ENCODE measurements around the gene LSR. TPM values are rescaled to one million over a fixed set of nuclear protein-coding genes. Genes with fewer than 3 reads are reported as not detected.

The LSR gene
- total RNA-seq, result 1 to 10 TPM; 7.5 to 7.6 TPM
- long read RNA-seq, partial matches to known transcripts, result 0 of 1 reads
- long read RNA-seq, other reads (novel, unspliced or antisense), result 0 of 1 reads

DNA sequence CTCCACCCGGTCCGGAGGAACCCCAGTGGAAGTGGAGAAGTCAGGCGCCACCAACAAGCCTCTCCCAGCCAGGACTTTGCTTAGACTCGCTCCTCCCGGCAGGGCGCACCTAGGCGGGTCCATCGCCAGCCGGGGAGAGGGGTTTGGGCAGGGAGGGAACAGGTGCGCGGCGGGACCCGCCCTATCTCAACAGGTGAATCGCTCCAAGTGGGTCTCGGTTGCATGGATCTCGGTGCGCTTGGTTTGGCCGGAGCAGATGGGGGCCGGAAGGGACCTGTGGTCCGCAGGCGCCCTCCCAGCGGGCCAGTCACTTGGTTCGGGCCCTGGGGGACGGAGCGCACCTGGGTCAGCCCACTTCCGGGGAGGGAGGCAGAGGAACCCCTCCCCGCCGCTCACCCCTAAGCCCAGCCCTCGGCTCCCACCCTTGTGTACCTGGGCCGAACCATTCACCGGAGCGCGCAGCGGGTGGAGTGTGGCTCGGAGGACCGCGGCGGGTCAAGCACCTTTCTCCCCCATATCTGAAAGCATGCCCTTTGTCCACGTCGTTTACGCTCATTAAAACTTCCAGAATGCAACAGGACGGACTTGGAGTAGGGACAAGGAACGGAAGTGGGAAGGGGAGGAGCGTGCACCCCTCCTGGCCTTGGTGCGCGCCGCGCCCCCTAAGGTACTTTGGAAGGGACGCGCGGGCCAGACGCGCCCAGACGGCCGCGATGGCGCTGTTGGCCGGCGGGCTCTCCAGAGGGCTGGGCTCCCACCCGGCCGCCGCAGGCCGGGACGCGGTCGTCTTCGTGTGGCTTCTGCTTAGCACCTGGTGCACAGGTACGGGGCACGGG is at the start of gene LSR:
LSR (plus strand) TSS at position 693 of the 836 bp plus-strand sequence; CDS start at position 714, 21 bp downstream.
- intact Hi-C loops (cut with DNase I), result no loop called here

GRCh38 chr19:35199481-35199880 is 49.3 kb upstream of the LSR start:
- intact Hi-C loops (cut with DNase I), result no loop called here
- DNase-seq, result no peak
- no peak for ATAC-seq

More for the DNA sequence above, at the start of gene LSR:
- peak; percentile 83 to 94 for ATAC-seq
- DNase-seq, result peak; percentile 70

GRCh38 chr19:35202722-35203688 is 45.8 kb upstream of the LSR start:
- intact Hi-C loops (cut with DNase I), result no loop called here
- ATAC-seq (no peak), DNase-seq (no peak)

DNA sequence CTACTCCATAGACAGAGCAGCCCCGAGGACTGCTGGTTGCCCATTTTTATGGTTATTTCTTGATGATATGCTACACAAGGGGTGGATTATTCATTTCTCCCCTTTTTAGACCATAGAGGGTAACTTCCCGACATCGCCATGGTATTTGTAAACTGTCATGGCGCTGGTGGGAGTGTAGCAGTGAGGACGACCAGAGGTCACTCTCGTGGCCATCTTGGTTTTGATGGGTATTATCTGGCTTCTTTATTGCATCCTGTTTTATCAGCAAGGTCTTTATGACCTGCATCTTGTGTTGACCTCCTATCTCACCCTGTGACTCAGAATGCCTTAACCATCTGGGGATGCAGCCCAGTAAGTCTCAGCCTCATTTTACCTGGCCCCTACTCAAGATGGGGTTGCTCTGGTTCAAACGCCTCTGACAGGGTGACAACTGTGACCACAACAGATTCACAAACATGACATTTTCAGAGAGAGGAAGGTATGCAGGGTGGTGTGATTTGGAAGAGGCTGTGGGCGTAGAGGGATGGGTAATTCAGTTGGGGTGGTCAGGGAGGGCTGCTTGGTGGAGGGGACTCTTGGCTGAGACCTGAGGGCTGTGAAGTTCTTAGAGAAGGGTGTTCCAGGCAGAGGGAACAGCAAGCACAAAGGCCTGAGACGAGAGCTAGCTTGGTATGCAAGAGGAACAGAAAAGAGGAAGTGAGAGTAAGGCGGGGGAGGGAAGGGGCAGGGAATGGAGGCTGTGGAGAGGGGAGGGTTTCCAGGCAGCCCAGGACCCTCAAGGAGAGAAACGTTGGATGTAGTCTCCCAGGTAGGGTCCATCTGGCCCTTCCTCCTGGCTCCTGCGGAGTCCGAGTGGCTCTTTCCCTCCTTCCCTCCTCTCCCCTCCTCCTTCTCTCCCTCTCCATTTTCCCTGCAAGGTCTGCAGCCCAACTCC is 43.7 kb upstream of the LSR start:
- ATAC-seq, result peak; percentile 38 to 61
- no peak for DNase-seq
- intact Hi-C loops (cut with DNase I), result no loop called here

DNA sequence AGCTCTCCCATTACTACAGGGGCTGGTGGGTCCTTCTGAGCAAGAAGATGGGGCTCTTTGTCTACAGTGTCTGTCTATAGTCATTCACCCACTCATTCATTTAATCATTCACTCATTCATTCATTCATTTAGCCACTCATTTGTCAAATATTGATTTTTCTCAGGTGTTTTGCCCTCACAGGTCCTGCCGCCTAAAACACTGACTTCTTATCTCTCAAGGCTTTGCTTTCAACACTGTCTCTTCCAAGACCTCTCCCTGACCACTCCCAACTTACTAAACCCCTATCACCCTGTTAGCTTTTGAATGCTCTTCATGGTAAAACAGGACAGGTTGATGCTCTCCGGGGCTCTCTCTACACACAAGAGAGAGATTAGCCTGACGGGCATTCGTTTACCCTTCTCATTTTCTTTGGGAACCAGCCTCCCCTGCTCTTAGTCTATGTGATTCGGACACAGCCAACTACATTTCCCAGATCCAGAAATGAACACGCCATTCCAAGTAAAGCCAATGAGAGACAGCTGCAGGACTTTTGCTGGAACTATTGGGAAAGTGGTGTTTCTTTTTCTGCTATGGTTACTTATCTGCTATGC is 43.0 kb upstream of the LSR start:
- DNase-seq (no peak), ATAC-seq (no peak)
- intact Hi-C loops (cut with DNase I), result no loop called here

- ATAC-seq, result no peak
- DNase-seq, result no peak
- intact Hi-C loops (cut with DNase I), result no loop called here
These were observed 42.4 kb upstream of the LSR start for GRCh38 chr19:35206379-35206778.

DNA sequence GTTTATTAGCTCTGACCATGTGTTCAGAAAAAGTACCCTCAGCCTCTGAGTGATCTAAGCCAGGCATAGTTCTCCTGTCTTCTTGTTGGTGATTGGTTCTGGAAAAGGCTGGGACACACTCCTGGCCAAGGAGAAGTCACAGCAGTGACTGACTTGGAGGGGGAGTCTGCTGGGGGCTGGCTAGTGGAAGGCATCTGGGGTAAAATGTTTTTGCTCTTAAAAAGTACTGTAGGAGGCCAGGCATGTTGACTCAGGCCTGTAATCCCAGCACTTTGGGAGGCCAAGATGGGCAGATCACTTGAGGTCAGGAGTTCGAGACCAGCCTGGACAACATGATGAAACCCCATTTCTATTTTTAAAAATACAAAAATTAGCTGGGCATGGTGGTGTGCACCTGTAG is 41.9 kb upstream of the LSR start:
- intact Hi-C loops (cut with DNase I), result no loop called here
- ATAC-seq (no peak), DNase-seq (no peak)

- DNase-seq (no peak), ATAC-seq (no peak)
- intact Hi-C loops (cut with DNase I), result no loop called here
These were observed 41.4 kb upstream of the LSR start for GRCh38 chr19:35207391-35207871.

GRCh38 chr19:35208121-35208520 is 40.7 kb upstream of the LSR start:
- no peak for ATAC-seq
- intact Hi-C loops (cut with DNase I), result no loop called here
- DNase-seq, result no peak

DNA sequence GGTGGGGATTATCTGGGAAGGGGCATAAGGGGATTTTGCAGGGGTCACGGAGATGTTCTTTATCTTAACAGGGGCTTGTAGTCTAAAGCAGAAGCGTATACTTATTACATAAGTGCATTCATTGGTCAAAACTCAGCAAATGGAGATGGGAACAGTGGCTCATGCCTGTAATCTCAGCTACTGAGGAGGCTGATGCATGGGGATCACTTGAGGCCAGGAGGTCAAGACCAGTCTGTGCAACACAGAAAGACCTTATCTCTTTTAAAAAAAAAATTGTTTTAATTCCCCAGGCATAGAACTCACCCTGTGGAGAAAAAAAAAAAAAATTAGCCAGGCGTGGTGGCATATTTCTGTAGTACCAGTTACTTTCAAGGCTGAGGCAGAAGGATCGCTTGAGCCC is 39.2 kb upstream of the LSR start:
- ATAC-seq (no peak), DNase-seq (no peak)
- intact Hi-C loops (cut with DNase I), result no loop called here

GRCh38 chr19:35211545-35212230 is 37.1 kb upstream of the LSR start:
- DNase-seq (peak; percentile 74), ATAC-seq (peak; percentile 58 to 73)
- intact Hi-C loops (cut with DNase I), result no loop called here

DNA sequence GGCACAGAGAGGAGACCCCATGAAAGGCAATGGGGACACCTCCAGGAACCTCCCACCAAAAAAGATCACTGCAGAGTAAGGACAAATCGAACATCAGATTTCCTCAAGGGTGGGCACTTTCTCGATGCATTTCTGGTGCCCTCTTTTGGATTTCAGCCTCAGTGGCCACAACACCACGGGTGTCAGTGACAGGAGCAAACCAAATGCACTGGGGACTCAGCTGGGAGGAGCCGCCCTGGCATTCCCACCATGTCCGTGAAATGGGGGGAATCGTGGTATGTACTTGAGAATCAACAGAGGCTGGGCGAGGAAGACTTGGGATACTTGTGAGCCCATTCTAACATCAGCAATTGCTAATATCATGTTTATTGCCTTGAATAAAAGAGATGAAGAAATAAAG is 36.6 kb upstream of the LSR start:
- ATAC-seq (no peak), DNase-seq (no peak)
- intact Hi-C loops (cut with DNase I), result no loop called here

DNA sequence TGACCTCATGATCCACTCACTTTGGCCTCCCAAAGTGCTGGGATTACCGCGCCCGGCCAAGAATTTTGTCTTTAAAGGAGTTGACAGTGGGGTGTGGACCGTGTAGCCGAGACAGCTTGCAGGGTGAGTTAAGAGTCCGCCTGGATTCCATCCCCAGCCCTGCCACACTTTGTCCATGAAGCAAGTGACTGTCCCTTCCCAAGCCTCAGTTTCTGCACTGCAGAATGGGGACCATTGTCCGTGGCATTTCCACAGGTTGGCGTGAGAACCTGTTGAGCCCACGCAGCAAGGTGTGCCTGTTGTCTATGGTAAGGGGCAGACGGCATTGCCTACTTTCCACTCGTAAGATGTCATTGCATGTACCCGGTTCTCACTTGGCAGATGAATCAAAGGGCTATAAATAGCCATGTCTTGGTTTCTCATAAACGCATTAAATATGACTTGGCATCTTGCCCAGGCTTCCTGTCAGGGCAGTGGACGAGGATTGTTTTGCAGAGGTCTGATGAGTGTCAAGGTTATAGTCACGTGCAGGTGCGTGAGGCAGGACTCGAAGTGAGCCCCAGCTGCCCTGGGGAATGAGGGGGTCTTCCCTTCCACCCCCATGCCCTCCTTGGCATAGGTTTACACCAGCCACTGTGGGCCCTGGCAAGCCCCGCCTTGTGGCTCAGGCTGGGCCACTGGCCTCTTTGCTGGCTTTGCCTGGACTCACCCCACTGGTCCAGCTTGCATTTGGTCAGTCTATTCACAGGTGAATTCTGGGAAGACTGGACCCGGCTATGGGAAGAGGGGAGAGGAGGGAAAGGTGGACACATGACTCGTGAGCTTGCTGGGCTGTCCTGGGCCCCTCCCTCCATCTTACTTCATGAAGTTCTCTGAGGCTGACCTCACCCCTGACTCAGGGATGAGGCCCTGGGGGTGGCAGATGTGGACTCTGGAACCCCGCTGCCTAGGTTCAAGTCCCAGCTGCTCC is 34.9 kb upstream of the LSR start:
- DNase-seq (peak; percentile 70), ATAC-seq (peak; percentile 75 to 85)
- intact Hi-C loops (cut with DNase I), result no loop called here

DNA sequence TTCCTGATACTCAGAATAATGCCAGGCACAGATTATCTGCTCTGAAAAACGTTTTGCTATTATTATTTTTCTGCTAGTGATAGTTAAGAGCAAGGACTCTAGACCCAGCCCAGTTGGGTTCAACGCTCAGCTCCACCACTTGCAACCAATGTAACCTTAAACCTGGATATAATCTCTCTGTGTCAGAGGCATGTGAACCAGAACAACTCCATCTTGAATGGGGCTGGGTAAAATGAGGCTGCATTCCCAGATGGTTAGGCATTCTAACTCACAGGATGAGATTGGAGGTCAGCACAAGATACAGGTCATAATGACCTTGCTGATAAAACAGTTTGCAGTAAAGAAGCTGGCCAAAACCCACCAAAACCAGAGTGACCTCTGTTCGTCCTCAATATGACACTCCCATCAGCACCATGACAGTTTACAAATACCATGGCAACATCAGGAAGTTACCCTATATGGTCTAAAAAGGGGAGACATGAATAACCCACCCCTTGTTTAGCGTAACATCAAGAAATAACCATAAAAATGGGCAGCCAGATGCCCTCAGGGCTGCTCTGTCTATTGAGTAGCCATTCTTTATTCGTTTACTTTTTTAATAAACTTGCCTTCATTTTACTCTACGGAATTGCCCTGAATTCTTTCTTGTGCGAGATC is 33.9 kb upstream of the LSR start:
- DNase-seq, result no peak
- intact Hi-C loops (cut with DNase I), result no loop called here
- no peak for ATAC-seq

DNA sequence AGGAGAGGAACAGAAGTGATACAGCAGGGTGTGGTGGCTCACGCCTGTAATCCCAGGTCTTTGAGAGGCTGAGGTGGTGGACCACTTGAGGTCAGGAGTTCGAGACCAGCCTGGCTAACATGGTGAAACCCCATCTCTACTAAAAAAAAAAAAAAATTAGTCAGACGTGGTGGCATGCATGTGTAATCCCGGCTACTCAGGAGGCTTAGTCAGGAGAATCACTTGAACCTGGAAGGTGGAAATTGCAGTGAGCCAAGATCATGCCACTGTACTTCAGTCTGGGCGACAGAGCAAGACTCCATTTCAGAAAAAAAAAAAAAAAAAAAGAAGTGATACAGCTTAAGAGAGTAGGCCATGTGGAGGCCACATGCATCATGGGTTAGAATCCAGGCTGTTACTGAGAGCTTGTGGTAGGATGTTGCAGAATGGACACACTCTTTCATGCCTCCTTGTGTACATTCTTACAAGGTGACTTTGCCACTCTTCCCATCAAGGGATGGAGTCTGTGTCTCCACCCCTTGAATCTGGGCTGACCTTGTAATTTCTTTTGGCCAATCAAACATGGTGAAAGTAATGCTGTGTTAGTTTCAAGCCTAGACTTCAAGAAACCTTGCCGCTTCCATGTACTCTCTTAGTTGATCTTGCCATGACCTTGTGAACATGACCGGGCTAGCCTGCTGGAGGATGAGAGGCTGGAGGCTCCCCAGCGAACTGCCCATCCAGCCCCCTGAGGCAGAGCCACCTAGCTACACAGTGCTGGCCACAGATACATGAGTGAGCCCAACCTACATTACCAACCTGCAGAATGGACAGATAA is 32.6 kb upstream of the LSR start:
- no peak for DNase-seq
- no peak for ATAC-seq
- intact Hi-C loops (cut with DNase I), result no loop called here
